Measurements from ENCODE around the gene SEC24C. TPM values are rescaled to one million over a fixed set of nuclear protein-coding genes. Genes with fewer than 3 reads are reported as not detected.
A peak's percentile ranks its signal among the peaks of the same experiment; 100 is the strongest.

Gene SEC24C
- total and polyA plus RNA-seq, 2 of the 4 experiments (the other 2 are of a cell fraction): 74.2 to 88.9 TPM

DNA sequence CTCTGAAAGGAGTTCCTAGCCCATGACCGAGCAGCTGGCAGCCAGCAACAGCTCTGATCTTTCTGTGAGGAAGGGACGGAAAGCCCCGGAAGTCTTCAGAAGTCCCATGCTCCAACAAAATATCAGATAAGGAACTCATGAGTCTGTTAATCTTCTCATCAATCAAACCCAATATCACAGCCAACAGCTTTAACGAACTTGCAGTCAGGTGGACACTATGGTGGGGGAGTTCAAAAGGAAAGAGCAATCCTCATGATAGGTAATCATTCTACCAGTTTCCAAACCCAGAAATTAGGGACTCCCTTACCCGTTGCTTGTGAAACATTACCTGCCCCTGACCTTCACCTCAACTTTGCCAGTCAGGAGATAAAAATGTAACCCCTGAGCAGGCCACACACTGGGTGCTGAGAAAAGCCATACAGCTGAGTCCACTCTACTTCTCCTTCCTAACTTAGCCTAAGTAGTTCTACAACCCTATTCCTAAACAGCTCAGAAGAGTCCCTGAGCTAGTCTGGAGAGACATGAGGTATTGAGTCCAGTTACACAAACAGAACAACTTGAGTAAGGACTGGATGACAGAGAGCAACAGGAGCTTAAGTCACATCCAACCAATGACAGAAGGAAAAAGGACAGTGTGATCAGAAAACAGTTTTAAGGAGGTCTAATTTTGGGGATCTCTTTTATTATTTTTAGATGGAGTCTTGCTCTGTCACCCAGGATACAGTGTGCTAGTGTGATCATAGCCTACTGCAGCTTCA is 65.1 kb downstream of the SEC24C start:
- no peak for ATAC-seq (ENCODE audit: low read depth)
- intact Hi-C loops (cut with micrococcal nuclease): no loop called here
- CTCF ChIA-PET: no interaction called here

More for the DNA sequence above, 65.1 kb downstream of the SEC24C start:
- H2BK120ac ChIP-seq (ENCODE audit: low read depth, low read length): no peak overlapping the region
- TF ChIP-seq, protein P1, sequence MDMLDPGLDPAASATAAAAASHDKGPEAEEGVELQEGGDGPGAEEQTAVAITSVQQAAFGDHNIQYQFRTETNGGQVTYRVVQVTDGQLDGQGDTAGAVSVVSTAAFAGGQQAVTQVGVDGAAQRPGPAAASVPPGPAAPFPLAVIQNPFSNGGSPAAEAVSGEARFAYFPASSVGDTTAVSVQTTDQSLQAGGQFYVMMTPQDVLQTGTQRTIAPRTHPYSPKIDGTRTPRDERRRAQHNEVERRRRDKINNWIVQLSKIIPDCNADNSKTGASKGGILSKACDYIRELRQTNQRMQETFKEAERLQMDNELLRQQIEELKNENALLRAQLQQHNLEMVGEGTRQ (IDR thresholded peaks at IDR 0.05; ENCODE audit: low read depth, low read length): no peak
- TF ChIP-seq CEBPB (IDR thresholded peaks at IDR 0.05; ENCODE audit: low read depth, low read length) (no peak), NFE2L2 (IDR thresholded peaks at IDR 0.05; ENCODE audit: low read depth, low read length) (no peak), RFX5 (IDR thresholded peaks at IDR 0.05; ENCODE audit: low read depth, low read length) (no peak), POLR2A (IDR thresholded peaks at IDR 0.05; ENCODE audit: low read depth, low read length) (no peak), MAZ (IDR thresholded peaks at IDR 0.05; ENCODE audit: borderline replicate concordance, low read depth, low read length) (no peak), RAD21 (IDR thresholded peaks at IDR 0.05; ENCODE audit: low read length) (no peak), RCOR1 (IDR thresholded peaks at IDR 0.05; ENCODE audit: insufficient replicate concordance, low read length) (no peak), MAFK (IDR thresholded peaks at IDR 0.05; ENCODE audit: low read depth, low read length) (no peak), BHLHE40 (IDR thresholded peaks at IDR 0.05; ENCODE audit: low read depth, low read length) (no peak), SMC3 (IDR thresholded peaks at IDR 0.05; ENCODE audit: low read depth, low read length) (no peak), CHD1 (IDR thresholded peaks at IDR 0.05; ENCODE audit: low read depth, low read length) (no peak), FOS (IDR thresholded peaks at IDR 0.05; ENCODE audit: low read depth, low read length) (no peak)
- TF ChIP-seq, protein P2, sequence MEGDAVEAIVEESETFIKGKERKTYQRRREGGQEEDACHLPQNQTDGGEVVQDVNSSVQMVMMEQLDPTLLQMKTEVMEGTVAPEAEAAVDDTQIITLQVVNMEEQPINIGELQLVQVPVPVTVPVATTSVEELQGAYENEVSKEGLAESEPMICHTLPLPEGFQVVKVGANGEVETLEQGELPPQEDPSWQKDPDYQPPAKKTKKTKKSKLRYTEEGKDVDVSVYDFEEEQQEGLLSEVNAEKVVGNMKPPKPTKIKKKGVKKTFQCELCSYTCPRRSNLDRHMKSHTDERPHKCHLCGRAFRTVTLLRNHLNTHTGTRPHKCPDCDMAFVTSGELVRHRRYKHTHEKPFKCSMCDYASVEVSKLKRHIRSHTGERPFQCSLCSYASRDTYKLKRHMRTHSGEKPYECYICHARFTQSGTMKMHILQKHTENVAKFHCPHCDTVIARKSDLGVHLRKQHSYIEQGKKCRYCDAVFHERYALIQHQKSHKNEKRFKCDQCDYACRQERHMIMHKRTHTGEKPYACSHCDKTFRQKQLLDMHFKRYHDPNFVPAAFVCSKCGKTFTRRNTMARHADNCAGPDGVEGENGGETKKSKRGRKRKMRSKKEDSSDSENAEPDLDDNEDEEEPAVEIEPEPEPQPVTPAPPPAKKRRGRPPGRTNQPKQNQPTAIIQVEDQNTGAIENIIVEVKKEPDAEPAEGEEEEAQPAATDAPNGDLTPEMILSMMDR (conservative IDR thresholded peaks at IDR 0.05; ENCODE audit: low read depth, low read length): no peak
- TF ChIP-seq, protein P3, sequence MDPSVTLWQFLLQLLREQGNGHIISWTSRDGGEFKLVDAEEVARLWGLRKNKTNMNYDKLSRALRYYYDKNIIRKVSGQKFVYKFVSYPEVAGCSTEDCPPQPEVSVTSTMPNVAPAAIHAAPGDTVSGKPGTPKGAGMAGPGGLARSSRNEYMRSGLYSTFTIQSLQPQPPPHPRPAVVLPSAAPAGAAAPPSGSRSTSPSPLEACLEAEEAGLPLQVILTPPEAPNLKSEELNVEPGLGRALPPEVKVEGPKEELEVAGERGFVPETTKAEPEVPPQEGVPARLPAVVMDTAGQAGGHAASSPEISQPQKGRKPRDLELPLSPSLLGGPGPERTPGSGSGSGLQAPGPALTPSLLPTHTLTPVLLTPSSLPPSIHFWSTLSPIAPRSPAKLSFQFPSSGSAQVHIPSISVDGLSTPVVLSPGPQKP (IDR thresholded peaks at IDR 0.05; ENCODE audit: borderline replicate concordance, low read depth, low read length): no peak
- no TSS peak for BruUV-seq (replicated peaks)
- WGBS, 2 experiments (ENCODE audit: extremely low coverage in 2 of 2, insufficient read length in 1 of 2): no CpG with 5 or more reads among the region's 5 CpGs
- H3K27me3 ChIP-seq (ENCODE audit: control insufficient read depth, insufficient read depth, low read length): no peaks in the 10 kb centered on the region
- no peak overlapping the region for H4K91ac ChIP-seq (ENCODE audit: insufficient read depth, low read depth, low read length)
- peaks cover 14 to 47% of the 10 kb centered on the region in 2 experiments for H3K79me1 ChIP-seq (ENCODE audit: low read depth in 1 of 2, low read length in 2 of 2)
- H3K56ac ChIP-seq (ENCODE audit: extremely low read depth, insufficient read depth, low read length): no peak overlapping the region
- no peaks in the 10 kb centered on the region for H4K20me1 ChIP-seq (ENCODE audit: insufficient read depth, low read length)
- no peak overlapping the region for H2AFZ ChIP-seq (replicated peaks; ENCODE audit: low read length, poor library complexity)
- no peak overlapping the region for H3K4me2 ChIP-seq (ENCODE audit: low read depth, low read length)
- no peak overlapping the region for H3K18ac ChIP-seq (ENCODE audit: low read depth, low read length)
- peak; percentile 37 for DNase-seq
- H3K4me1 ChIP-seq (ENCODE audit: control insufficient read depth, insufficient read depth, low read length): 0 out of 2 replicates have a peak, but pooled peaks cover 2% of the 10 kb centered on the region
- peaks cover 16% of the 10 kb centered on the region for H3K9me1 ChIP-seq (ENCODE audit: insufficient read depth, low read length)
- H3K23ac ChIP-seq (ENCODE audit: low read depth, low read length): no peak overlapping the region
- H2BK20ac ChIP-seq (ENCODE audit: low read depth, low read length): no peak overlapping the region
- no peak overlapping the region for H3K27ac ChIP-seq (ENCODE audit: insufficient read depth, low read length)
- no peak overlapping the region for H3K4ac ChIP-seq (ENCODE audit: low read depth, low read length)
- H4K8ac ChIP-seq (ENCODE audit: low read depth in 2 of 2, low read length in 2 of 2): no peak overlapping the region
- no peak overlapping the region for H2BK15ac ChIP-seq (ENCODE audit: low read depth, low read length)
- no peak overlapping the region for H2AK5ac ChIP-seq (ENCODE audit: low read depth, low read length)
- no peaks in the 10 kb centered on the region for H3K9me3 ChIP-seq (ENCODE audit: control insufficient read depth, insufficient read depth, low read length)
- in situ Hi-C loops (cut with MboI; ENCODE audit: low sequenced_read_pairs) (no loop called here), dilution Hi-C loops (cut with HindIII; ENCODE audit: low sequenced_read_pairs, unreplicated experiment) (no loop called here)
- no peak overlapping the region for H2AK9ac ChIP-seq (replicated peaks; ENCODE audit: low read depth, low read length, poor library complexity)
- H3K4me3 ChIP-seq (ENCODE audit: insufficient read depth, low read depth, low read length): no peak overlapping the region
- no peak overlapping the region; the same call in 1 of the 2 replicates for H3K9ac ChIP-seq (ENCODE audit: low read depth, low read length)
- H3K36me3 ChIP-seq (ENCODE audit: control insufficient read depth, insufficient read depth, low read length): peaks cover 42% of the 10 kb centered on the region
- POLR2A ChIA-PET (ENCODE audit: unreplicated experiment): no interaction called here
- H2BK5ac ChIP-seq (ENCODE audit: low read depth, low read length, poor library complexity, severe bottlenecking): no peak overlapping the region
- no peak overlapping the region for H3K14ac ChIP-seq (replicated peaks; ENCODE audit: low read depth, low read length)
- H4K5ac ChIP-seq (ENCODE audit: low read depth, low read length): no peak overlapping the region

All from IMR-90 (cell line).